Skin of body (tissue), 2 donors: ENCODE results near the gene RIPOR3. TPM values are rescaled to one million over a fixed set of nuclear protein-coding genes. Genes with fewer than 3 reads are reported as not detected.
A peak's percentile ranks its signal among the peaks of the same experiment; 100 is the strongest.
"Not testable (repeated sequence)": the region's sequence is repeated elsewhere in the genome, so short reads cannot be mapped to it uniquely, and the experiment has no call there.

Experiments
- DNase-seq: peaks from one replicate; lab custom pipeline; 2025; lab: John Stamatoyannopoulos, UW
- total RNA-seq: library from RNA; depleted of rRNA; stranded (reverse); fragments of >200 nt; gene quantifications from one replicate; pipeline ENCODE4 v1.2.3, GENCODE V29; 2014

RIPOR3 gene
- total RNA-seq, 1 donor from 2014 or later = 16.1 TPM

DNA sequence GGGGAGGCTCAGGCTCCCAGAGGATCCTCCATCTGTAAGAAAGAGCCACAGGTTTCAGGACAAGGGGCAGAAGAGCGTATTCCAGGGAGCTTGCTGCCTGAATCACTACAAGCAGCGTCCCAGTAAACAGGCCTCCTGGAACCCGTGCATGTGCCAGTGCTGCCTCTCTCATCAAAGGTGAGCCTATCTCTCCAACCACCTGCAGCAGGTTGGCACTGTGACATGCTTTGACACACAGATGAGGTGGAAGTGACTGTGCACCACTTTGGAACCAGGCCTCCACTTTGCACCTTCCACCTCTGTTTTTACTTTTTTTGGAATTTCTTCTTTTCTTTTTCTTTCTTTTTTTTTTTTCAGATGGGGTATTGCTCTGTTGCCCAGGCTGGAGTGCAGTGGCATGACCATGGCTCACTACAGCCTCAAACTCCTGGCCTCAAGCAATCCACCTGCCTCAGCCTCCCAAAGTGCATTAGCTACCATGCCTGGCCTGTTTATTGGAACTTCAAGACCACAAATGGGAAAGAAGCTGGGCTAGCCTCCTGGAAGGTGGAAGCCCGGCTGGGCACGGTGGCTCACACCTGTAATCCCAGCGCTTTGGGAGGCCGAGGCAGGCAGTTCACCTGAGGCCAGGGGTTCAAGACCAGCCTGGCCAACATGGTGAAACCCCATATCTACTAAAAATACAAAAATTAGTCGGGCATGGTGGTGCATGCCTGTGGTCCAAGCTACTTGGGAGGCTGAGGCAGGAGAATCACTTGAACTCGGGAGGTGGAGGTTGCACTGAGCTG lies 12.5 kb upstream of the RIPOR3 start:
- DNase-seq = not testable (repeated sequence)

DNA sequence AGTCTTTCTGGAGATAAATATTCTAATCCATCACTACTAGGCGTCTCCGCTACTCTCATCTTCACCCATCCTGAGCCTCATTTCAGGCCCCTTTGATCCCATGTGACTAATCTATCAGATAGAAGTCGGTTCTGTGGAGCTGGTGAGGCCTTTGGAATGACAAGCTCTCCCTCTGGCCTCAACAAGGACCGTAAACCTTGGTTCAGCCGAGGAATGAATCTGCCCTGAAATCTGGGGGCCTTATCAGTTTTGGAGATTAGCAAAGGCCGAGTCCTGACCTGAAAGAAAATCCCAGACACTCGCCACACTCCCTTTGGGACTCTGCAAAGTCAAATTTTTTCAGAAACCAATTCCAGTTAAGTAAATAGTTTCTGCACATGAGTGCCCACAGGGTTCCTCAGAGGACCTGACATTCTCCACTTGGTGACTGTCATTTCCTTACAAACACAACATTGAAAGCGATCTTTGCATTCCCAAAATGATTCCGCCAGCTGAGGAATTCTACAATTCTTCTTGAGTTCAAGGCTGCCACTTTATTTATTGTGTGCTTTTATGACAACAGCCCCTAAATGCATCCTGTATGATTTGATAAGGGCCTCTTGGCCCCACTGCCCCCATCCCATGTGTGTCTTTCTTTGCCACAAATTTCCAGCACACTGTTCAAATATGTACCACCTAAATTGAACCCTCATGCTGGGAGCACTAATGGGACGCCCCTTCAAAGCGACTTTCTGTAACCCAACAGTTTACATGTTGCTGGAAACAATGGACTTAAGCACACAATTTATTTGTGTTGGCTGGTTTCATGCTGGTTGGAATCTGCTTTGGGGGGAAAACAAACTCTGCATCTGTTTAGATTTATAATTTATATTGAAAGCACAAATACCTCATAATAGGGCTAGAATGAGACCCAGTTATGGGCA lies 10.0 kb upstream of the RIPOR3 start:
- DNase-seq = peak; percentile 54

- no peak for DNase-seq
Observed at GRCh38 chr20:50699688-50700087, 8.3 kb upstream of the RIPOR3 start.

GRCh38 chr20:50698255-50698654 lies 6.9 kb upstream of the RIPOR3 start:
- DNase-seq = not testable (repeated sequence)

DNA sequence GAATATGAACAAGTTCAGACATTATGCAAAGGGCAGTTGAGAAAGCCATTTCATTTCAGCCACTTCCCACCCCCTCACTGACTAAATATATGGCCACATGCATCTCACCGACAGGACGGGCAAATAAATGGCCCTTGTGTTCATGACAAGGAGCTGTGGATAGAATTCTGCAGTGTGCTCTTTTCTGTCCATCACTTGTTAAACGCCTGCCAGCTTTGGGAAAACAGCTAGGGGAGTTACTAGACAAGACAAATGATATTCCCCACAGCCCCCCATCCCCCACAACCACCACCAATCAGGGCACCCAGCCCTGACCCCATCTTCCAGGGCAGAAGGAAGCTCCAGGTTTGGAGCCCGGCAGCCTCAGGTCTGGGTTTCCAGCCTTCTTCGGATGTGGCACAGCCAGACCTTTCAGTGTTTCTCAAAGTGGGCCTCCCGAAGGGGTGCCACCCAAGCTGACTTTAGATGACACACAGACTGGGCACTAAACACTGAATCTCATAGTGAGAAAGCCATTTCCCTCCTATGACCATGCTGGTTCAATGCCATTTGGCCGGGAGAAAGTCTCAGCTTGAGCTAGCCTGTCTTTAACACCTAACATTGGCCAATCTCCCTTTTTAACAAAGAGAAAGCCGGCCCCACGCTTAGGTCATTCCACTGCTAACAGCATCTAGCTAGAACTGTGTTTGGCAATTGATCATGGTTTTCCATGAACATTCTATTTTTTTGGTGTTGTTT lies 4.0 kb upstream of the RIPOR3 start:
- no peak for DNase-seq

- DNase-seq = no peak
Observed at GRCh38 chr20:50694379-50695134, 3.2 kb upstream of the RIPOR3 start.

- DNase-seq = no peak
Observed at GRCh38 chr20:50693001-50693400, 1.7 kb upstream of the RIPOR3 start.

DNA sequence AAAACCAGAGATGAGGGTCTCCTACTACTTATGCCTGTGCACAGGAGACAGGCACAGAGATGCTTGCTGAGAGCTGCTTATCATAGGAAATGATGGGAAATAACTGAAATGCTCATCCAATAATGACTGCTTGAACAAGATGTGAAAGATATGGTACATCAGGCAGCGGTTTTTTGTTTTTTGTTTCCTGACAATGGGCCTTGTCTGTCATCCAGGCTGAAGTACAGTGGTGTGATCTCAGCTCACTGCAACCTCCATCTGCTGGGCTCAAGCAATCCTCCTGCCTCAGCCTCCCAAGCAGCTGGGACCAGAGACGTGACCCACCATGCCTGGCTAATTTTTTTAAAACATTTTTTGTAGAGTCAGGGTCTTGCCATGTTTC lies 1.2 kb upstream of the RIPOR3 start:
- no peak for DNase-seq

GRCh38 chr20:50691573-50692551 lies 520 bp upstream of the RIPOR3 start:
- peak; percentile 73 for DNase-seq

- peak; percentile 55 for DNase-seq
Observed at GRCh38 chr20:50689864-50690649, 1.3 kb downstream of the RIPOR3 start.

GRCh38 chr20:50688256-50688975 lies 2.9 kb downstream of the RIPOR3 start:
- DNase-seq = no peak

GRCh38 chr20:50686821-50687220 lies 4.5 kb downstream of the RIPOR3 start:
- DNase-seq = no peak

- DNase-seq = no peak
Observed at GRCh38 chr20:50683570-50683969, 7.8 kb downstream of the RIPOR3 start.

DNA sequence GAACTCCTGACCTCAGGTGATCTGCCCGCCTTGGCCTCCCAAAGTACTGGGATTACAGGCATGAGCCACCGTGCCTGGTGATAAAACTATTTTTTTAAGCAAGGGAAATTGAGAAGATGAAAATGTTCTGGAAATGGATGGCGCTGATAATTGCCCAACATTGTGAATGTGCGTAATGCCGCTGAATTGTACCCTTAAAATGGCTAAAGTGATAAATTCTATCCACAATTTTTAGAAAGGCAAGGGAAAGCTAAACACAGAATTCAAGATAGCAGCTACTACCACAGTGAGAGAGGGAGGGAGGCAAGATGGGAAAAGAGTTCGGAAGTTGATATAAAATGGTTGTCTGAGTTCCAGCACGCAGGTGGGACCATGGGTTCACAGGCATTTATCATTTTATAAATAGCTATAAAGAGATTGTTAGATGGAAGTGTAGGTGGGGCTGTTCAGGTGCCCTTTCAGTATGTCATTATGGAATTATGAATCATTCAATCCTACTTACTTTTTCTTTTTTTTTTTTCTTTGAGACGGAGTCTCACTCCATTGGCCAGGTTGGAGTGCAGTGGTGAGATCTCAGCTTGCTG lies 8.3 kb downstream of the RIPOR3 start:
- DNase-seq = no peak

GRCh38 chr20:50682065-50682464 lies 9.3 kb downstream of the RIPOR3 start:
- DNase-seq = no peak

DNA sequence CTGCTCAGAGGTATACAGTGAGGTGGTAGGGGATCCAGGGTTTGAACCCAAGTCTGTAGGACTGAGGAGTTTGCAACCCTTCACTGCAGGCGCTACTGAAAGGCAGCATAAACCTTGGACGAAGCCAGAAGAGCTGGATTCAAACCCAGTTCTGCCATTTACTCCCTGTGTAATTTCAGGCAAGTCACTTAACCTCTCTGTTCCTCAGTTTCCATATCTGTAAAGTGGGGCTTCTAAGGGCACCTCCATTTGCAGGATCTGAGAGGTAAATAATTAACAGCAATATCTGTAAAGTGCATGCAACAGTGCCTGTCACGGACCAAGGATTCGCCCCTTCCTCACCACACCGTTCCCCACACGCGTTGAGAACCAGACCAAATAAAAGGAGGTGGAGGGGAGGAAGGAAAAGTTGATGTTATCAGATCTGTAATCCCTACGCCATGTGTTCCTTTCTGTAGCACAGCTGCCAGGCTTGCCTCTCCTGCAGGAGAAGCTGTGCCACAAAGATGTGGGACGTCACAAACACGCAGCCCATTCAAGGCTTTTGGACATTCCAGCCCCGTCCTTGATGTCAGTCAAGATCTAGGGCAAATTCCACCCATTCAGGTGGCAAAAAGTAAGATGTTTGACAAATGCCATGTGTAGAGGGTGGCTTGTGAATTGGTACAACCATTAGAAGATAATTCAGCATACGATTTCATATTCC lies 9.8 kb downstream of the RIPOR3 start:
- DNase-seq = no peak
